T-helper 1 cell (primary cell): Measurements from ENCODE around the gene TICRR.
A peak's percentile ranks its signal among the peaks of the same experiment; 100 is the strongest.

Experiments used
- DNase-seq, 5 donors: peaks; one replicate each; pipeline ENCODE4 v3.0.0-alpha.2; 2012 to 2020

Gene TICRR

DNA sequence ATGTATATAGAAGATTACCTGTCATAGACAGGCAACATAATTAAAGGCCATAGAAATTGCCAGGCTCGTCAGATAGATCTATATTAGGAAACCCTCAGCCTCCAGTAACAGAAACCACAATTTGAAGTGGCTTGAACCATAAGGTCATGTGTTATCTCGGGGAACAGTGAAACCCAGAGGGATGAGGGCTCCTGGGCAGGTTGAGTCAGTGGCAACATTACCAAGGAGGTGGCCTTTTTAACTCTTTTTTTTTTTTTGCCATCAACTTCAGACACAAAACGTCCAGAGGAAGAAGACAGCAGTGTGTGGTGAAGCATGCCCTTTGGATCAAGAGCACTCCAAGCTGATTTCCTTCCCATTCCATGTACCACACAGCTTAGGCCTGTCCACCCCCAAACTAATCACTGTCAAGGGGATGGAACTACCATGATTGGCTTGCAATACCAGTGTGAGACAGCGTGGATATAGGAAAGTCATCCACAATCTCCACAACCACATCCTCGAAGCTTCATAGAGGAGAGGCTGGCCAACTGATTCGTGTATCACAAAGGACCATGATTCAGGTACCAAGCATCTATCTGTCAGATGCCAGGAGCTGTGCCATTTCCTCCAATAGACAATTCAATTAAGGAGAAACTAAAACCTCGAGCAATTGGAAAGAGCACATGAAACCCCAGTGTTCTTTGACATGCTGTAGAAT is 81.0 kb downstream of the TICRR start:
- no peak for DNase-seq

GRCh38 chr15:89657686-89658200 is 82.5 kb downstream of the TICRR start:
- DNase-seq: no peak

DNA sequence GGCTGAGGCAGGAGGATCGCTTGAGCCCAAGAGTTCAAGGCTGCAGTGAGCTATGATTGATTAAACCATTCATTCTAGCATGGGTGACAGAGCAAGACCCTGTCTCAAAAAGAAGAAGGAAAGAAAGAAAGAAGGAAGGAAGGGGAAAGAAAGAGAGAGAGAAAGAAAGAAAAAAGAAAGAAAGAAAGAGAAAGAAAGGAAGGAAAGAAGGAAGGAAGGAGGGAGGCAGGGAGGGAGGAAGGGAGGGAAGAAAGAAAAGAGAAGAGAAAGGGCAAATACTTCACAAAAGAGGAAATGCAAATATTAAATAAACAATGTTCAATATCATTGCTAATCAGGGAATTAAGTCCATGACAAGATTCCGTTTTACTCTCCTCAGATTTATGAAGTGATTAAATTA is 84.0 kb downstream of the TICRR start:
- DNase-seq: no peak

DNA sequence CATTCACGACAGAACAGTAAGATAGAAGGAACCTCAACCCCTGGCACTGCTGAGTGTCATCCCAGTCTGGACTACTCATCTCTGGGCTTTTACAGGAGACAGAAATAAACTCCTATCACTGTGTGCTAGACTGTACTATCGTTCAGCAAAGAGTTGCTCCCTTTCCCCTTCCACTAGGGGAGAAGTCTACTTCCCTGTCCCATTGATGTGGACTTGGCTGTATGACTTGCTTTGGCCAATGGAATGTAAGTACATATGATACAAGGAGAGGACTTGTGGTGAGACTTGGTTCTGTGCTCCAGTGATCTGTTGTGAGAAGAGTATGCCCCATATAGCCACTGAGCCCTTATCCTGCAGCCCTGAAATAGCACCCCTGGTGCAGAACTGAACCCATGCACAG is 85.3 kb downstream of the TICRR start:
- no peak for DNase-seq

DNA sequence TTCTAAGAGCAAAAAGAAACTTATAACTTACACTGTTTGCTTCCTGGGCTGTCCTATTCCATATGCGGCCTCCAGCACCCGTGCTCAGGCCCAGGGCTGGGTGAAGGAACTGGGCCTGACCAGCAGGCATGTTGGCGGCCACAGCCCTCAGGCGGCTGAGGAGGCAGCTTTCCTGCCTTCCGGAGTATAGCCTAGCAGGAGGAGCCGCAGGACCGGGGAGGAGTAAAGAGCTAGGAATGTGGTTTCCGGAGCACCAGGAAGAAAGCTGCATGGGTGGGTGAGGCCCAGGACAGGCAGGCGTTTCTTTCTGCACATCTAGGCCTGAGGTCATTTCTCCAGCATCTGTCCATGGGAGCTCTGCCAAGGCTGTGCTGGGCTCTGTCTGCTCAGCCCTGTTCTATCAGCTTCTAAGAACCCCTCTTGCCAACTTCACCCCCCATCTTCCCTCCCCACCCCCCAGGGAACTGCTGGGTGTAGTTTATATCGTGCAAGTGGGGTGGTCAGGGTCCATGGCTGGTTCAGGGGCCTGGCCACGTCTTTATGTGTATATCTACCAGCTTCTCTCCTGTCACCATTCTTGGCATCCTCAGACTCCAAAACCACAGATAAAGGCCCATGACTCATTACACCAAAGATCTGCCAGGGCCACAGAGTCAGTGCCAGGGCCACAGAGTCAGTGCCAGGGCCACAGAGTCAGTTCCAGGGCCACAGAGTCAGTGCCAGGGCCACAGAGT is 87.8 kb downstream of the TICRR start:
- no peak for DNase-seq

GRCh38 chr15:89664441-89665350 is 89.4 kb downstream of the TICRR start:
- no peak for DNase-seq

- peak in 1 of 5 donors; percentile 16 for DNase-seq
Measured at GRCh38 chr15:89665449-89666181, 90.3 kb downstream of the TICRR start.

- no peak for DNase-seq
Measured at GRCh38 chr15:89666184-89666857, 91.1 kb downstream of the TICRR start.

GRCh38 chr15:89666858-89667705 is 91.8 kb downstream of the TICRR start:
- no peak for DNase-seq

GRCh38 chr15:89667706-89667960 is 92.4 kb downstream of the TICRR start:
- no peak for DNase-seq

- DNase-seq: no peak
Measured at GRCh38 chr15:89668171-89668570, 92.9 kb downstream of the TICRR start.

- no peak for DNase-seq
Measured at GRCh38 chr15:89669309-89669865, 94.1 kb downstream of the TICRR start.

DNA sequence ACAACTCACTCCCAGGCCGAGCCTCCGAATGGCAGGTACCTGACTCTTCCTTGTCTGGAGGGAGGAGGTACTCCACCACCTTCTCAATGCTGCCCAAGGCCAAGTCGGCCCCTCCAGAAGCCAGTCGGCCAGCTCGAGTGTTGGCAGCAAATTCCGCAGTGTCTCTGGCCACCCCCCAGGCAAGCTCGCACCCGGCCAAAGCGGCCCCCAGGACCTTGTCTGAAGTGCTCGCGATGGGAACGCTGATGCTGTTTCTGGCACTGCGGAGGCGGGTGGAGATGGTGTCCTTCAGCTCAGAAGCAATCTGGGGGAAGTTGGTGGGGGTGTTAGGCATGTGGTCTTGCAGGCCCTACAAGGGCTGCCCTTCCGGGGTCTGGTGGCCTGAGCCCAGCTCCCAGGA is 94.7 kb downstream of the TICRR start:
- DNase-seq: no peak

DNA sequence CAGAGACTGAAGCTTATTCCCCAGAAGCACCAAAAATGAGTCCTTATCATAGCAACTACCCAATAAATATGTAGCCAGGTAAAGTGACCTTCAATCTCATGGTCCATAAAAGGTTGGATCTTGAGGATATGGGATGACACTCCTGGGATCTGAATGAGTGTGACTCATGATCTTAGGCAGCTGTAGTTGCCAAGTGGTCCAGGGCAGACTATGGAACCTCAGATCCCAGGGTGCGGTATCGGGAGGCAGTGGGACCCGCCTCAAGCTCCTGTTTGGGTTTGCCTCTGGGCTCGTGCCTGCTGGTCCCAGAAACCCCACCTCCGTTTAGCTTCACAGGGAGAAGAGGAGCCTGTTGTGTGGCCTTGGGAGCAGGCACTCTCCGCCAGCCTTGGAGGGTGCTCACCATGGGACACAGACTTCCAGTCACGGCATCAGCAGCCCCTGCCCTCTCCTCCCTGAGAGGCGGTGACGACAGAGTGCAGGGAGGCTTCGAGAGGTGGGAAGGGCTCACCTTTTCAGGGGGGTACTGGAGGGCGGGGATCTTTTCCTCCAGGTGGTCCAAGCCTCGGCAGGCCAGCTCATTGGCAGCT is 95.8 kb downstream of the TICRR start:
- no peak for DNase-seq

DNA sequence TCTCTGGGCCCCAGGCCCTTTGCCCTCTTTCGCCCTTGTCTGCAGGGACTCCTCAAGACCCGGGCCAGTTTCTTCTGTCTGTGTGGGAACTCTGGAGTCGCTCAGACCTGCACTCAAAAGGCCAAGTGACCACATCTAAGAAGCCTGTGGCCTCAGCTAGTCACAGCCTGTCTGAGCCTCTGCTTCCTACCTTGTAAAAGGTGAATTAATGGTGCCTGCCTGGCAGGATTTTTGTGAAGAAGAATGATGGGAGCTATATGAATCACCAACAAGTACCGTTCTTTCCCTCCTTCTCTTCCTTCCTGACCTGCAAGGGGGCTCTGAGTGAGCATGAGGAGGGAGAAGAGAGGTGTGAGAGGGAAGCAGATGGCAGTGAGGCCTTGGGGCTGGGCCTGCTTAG is 96.4 kb downstream of the TICRR start:
- no peak for DNase-seq

DNA sequence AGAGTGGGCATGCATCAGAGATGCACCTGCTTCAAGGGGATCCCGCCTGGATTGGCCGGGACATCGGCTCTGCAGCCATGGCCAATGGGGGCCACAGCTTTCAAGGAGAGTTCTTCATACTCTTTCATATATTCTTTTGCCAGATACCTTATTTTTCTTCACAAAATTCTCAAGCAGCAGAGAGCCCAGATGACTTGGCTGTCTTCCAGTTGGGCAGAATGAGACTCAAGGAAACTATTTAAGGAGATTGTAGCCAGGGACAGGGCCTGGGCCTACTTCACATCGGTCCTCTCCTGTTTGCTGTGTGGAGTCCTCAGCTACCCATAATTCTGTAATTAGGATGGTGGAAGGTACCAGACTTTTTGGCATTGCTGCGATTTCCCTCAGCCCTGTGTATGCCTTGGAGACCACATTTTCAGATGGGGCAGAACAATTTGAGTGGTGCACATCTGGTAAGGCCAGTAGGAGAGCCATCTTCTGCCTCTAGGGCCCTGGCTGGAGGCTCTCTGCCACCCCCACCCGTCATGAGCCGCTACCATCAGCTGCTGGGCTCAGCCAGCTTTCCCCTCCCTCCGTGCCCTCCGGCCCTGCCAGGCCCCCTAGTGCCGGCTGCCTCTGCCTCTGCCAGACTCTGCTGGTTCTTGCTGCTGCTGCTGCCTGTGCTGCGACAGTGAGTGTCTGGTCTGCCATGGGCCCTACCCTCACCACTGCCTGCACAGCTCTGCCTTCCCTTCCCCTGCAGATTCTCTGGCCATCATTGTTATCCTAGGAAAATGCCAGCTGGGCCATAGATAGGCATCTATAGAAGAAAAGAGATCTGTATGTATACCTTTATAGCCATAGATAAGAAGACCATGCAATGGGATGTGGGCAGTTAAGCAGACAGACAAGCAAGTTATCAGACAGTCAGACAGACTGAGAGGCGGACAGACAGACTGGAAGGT is 97.2 kb downstream of the TICRR start:
- no peak for DNase-seq

- DNase-seq: no peak
Measured at GRCh38 chr15:89673165-89673512, 97.9 kb downstream of the TICRR start.

- DNase-seq: no peak
Measured at GRCh38 chr15:89674526-89674925, 99.3 kb downstream of the TICRR start.

GRCh38 chr15:89675606-89676005 is 100.3 kb downstream of the TICRR start:
- no peak for DNase-seq
